ENCODE measurements around the gene SMCHD1.

The SMCHD1 gene

GRCh38 chr18:2655178-2655953 is at the start of gene SMCHD1:
SMCHD1 (plus strand) TSS chr18:2655726; CDS start chr18:2656076, 350 bp downstream.
- peak; percentile 78 for DNase-seq

- DNase-seq: no peak
These were observed 49.2 kb upstream of the SMCHD1 start for GRCh38 chr18:2606335-2606734.

DNA sequence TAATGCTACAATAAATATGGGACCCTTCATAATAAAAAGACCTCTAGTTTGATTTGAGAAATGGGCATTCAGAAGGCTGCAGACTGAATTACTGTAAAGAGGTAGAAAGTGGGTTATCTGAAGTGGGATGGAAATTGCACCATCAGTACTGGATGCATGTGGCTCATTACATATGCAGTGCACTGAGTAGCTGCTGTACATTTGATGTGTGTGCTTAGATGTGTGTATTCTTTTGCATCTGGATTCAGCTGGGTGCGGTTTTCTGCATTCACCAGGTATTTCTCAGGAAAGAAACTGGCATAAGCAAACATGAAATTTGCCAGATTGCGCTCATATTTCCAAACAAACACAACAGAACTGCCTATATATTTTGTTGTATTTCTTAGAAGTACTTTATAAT is 45.9 kb upstream of the SMCHD1 start:
- no peak for DNase-seq

GRCh38 chr18:2610549-2610948 is 45.0 kb upstream of the SMCHD1 start:
- no peak for DNase-seq

- DNase-seq: no peak
These were observed 42.5 kb upstream of the SMCHD1 start for GRCh38 chr18:2612996-2613395.

- DNase-seq: no peak
These were observed 38.0 kb upstream of the SMCHD1 start for GRCh38 chr18:2617401-2617998.

DNA sequence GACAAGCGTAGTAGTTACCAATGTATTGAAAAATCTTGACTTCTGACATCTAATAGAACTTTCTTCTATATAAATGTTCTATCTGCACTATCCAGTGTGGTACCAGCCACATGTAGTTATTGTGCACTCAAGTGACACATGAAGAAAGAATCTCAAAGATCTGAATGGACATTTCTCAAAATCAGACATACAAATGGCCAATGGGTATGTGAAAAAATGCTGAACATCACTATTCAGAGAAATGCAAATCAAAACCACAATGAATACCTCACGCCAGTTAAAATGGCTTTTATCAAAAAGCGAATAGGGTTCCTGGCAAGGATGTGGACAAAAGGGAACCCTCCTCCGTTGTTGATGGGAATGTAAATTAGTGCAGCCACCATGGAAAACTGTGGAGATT is 37.5 kb upstream of the SMCHD1 start:
- no peak for DNase-seq

GRCh38 chr18:2625217-2625616 is 30.3 kb upstream of the SMCHD1 start:
- no peak for DNase-seq

DNA sequence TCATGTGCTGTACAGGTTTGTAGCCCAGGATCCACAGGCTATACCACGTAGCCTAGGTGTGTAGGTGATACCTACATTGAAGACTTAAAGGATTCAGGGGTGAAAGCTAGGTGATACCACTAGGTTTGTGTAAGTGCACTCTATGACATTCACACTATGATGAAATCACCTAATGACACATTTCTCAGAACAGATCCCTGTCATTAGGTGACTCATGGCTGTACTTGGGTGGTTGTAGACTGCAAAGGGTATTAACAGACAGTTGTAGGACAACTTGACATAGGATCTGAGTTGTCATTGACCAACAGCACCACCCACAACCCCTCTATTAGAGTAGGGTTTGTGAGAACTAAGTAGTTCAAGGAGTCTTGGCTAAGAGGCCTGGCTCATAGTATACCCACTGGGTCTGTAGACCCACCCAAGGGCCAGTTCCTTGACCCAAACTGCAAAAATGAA is 27.7 kb upstream of the SMCHD1 start:
- no peak for DNase-seq

DNA sequence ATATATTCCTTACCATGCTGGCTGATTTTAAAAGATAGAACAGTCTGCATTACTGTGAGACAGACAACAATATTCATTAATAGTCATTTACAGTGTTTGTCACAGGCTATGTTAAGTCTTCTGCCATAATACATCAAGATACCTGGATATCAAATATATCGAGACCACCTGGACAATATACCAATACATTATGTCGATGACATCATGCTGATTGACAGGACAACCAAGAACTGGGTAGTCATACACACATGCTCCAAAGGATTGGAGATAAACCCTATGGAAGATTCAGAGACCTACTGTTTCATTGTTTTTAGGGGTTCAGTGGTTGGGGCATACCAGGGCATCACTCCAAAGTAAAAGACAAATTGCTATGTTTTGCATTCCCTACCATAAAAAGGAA is 26.5 kb upstream of the SMCHD1 start:
- DNase-seq: no peak

DNA sequence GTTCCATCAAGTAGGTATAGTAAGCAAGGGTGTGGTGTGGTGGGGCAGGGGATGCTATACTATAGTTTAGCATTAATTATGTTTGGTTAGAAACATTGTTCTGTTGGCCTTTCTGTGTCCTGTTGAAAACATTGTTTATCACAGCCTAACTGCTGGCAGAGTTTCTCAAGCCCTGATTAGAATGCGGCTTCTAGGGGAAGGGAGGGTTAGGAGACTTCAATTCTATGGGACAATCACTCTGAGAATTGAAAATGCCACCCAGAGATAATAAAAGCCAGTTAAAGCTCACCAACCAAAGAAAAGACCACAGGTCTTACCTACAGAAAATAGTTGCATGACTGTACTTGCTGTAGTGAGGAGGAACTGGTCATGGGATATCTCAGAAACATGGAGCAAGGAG is 19.9 kb upstream of the SMCHD1 start:
- DNase-seq: no peak

DNA sequence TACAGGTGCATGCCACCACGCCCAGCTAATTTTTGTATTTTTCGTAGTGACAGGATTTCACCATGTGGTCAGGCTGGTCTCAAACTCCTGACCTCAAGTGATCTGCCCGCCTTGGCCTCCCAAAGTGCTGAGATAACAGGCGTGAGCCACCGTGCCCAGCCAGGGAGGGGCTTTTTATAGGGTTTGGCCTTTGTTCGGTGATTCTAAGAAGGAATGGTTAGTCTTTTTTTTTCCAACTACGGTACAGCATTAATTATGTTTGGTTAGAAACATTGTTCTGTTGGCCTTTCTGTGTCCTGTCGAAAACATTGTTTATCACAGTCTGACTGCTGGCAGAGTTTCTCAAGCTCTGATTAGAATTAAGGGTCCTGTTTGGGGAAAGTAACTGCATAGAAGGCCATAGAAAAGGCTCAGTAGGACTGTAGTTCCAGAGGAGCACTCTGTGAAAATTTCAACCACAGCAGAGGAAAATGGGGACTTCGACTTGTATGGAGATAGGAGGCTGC is 19.3 kb upstream of the SMCHD1 start:
- DNase-seq: no peak

DNA sequence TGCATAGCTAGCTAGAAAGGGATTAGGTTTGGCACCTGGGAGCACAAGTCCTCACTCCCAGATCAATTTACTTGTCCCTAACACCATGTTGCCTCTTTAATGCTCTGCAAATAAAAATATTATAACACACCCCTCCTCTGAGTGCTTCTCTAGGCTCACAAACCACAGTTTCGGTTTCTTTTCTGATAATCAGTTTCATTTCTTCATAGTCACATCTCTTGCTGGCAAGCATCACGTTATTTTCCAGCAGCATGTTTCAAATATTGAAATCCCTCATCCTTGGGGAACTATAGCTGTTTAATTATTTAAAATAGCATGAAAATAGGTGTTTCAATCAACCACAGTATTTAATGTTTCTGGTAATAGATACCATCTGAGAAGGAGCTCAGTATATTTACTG is 13.9 kb upstream of the SMCHD1 start:
- DNase-seq: no peak

GRCh38 chr18:2642771-2643170 is 12.8 kb upstream of the SMCHD1 start:
- no peak for DNase-seq

DNA sequence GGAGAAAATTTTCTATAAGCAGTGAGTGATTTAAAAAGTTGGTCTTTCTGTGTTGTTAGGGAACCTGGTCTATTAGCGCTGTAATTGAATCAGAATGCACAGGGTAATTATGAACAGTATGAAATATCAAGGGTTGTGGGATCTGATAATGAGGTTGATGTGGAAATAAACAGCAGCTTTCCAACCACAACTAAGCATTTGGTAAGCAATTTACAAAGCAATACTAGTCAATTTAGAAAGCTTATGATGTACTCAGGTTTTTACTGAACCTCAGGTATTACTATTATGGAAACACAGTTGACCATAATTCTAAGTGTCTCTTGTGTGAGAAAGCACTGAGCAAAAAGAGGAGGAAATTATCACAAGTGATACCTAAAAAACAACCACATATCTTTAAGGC is 11.0 kb upstream of the SMCHD1 start:
- DNase-seq: no peak

GRCh38 chr18:2651981-2652380 is 3.5 kb upstream of the SMCHD1 start:
- DNase-seq: no peak

DNA sequence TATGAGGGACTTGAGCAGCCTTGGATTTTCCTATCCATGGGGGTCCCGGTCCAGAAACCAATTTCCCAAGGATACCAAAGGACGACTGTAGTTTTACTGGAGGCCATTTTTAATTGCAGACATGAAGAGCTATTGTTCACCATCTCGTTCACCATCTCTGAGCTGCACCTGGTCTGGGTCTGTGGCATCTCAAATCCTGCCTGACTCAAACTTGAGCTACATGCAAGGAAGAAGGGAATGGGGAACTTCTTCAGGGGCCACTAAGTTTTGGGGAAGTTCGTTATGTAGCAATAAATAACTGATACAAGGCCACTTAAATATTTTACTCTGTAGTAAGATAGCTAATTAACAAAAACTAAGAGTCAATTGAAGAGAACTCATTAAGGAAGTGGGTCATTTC is 2.1 kb upstream of the SMCHD1 start:
- no peak for DNase-seq

DNA sequence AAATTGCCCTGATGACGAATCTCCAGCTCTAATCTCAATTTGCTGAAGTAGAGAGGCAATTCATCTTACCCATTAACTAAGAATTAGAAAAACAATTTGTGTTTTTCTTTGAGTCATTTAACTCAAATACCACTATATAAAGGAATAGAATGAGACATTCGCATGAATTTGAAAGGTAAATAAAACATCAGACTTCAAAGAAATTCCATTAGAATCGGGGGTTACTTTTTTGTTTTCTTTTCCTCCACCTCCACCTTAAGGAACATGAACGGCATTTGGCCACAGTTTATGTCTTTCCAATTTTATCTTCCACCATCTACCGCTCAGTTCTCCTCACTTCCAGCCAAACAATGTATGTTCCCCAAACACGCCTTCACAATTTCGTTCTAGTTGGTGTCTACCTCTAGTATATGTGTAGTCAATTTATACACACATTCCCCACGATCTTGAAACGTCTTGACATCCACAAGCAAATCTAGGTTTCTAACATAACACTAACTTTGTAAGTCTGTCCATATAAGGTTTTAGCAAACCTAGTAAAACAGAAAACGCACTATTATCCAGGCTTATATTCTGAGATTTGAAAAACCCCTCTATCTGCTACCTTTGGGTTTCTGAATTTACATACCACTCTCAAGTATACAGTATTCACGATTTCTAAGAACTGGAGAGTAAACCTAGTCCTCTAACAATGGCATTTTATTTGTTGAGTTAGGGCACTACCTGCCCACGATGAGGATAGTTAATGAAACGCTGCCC is 1.2 kb upstream of the SMCHD1 start:
- no peak for DNase-seq

GRCh38 chr18:2654928-2655177 is 673 bp upstream of the SMCHD1 start:
- no peak for DNase-seq

DNA sequence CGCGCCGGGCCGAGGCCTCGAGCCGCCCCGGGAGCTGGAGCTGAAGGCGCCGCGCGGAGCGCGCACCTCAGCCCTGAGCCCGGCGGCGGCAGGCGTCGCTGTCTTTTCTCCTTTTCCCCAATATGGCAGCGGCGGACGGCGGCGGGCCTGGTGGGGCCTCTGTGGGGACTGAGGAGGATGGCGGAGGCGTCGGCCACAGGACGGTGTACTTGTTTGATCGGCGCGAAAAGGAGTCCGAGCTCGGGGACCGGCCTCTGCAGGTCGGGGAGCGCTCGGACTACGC is 369 bp downstream of the SMCHD1 start:
- DNase-seq: no peak

DNA sequence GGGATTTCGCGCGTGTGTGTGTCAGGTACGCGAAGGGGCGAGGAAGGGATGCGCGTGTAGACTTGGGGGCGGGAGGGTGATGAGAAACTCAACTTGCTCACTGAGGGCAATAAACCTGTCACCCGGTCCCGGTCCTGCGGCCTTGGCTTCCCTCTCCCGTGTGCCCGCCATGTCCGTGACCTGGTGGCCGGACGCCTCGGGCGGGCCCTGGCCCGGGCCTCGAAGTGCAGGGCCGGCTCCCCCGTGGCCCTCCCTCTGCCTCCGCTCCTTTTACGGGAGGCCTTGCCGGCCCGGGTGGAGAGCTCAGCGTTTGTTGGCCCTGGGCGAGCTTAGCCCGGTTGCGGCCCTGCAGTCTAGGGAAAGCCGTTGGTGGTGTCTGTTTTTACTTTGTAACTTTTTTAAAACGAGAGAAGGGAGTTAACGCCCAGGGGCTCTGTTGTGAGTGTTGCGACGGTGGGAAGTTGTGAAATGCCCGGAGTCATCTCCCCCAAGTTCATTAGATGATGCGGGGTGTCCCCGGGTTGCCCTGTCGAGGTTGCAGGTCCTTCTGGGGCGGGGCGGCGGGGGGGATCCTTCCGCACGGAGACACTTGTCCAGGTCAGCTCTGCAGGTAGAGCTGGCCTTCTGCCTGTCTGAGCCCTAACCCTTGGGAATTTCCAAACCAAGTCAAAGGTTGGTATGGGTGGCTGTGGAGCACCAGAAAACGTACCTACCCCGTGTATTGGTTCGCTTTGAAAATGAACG is 883 bp downstream of the SMCHD1 start:
- no peak for DNase-seq

- DNase-seq: no peak
These were observed 1.5 kb downstream of the SMCHD1 start for GRCh38 chr18:2656981-2657512.

GRCh38 chr18:2657788-2658458 is 2.4 kb downstream of the SMCHD1 start:
- DNase-seq: no peak
